Type B pancreatic cell (in vitro differentiated cells): ENCODE results near the gene VPS35. TPM values are rescaled to one million over a fixed set of nuclear protein-coding genes. Genes with fewer than 3 reads are reported as not detected.

Experiments used
- DNase-seq: peaks from one replicate; pipeline ENCODE4 v3.0.0; 2021; ENCODE audit warnings: mixed read lengths; ENCODE audit not compliant: unreplicated experiment; ENCODE audit errors: extremely low spot score
- H3K27ac Mint-ChIP-seq: 2 replicates; pipeline ENCODE4 v1.8.0; 2021; ENCODE audit warnings: mild to moderate bottlenecking, mixed read lengths
- H3K27me3 Mint-ChIP-seq: 2 replicates; pipeline ENCODE4 v1.8.0; 2021; ENCODE audit warnings: mixed read lengths
- H3K36me3 Mint-ChIP-seq: 2 replicates; pipeline ENCODE4 v1.8.0; 2021; ENCODE audit warnings: mixed read lengths
- H3K4me1 Mint-ChIP-seq: one replicate; pipeline ENCODE4 v1.8.0; 2021; ENCODE audit warnings: mixed read lengths; ENCODE audit not compliant: unreplicated experiment
- H3K4me3 Mint-ChIP-seq: 2 replicates; pipeline ENCODE4 v1.8.0; 2021; ENCODE audit warnings: mild to moderate bottlenecking, mixed read lengths
- H3K9me3 Mint-ChIP-seq: 2 replicates; pipeline ENCODE4 v1.8.0; 2021; ENCODE audit warnings: mixed read lengths
- total RNA-seq: library from RNA; stranded (reverse); gene quantifications from 2 replicates; pipeline ENCODE4 v1.2.1, GENCODE V29; 2021; ENCODE audit warnings: low replicate concordance
- TF ChIP-seq, protein P1 (sequence below): fragments of 200-600 bp; sonication (generic); conservative IDR thresholded peaks from 2 replicates; pipeline ENCODE4 v1.5.0; 2021; ENCODE audit warnings: antibody characterized with exemption, mild to moderate bottlenecking

The VPS35 gene
- total RNA-seq, 1 donor from 2014 or later: 125 TPM

DNA sequence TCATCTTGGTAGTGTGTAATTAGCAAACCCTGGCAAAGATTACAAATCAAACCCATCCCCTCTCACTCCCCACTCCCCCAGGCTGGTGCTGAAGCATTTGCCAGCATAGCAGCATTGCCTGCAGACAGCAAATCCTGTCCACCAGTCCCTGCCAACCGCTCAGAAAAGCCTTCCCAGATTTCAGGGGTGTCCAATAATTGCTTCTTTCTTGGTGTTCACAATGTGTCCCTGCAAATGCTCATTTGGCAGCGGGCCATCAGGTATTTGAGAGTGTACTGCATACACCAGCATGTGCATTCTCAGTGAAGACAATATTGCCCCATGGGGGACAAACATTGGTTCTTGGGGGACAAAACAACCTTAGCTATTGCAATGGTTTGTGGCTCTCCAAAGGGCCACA, 28.7 kb upstream of the VPS35 start:
- H3K27me3 Mint-ChIP-seq: no peaks in the 10 kb centered on the region
- no peak overlapping the region for H3K4me3 Mint-ChIP-seq
- H3K27ac Mint-ChIP-seq: no peak overlapping the region
- H3K4me1 Mint-ChIP-seq: no peaks in the 10 kb centered on the region
- H3K36me3 Mint-ChIP-seq: no peaks in the 10 kb centered on the region
- TF ChIP-seq, protein P1, sequence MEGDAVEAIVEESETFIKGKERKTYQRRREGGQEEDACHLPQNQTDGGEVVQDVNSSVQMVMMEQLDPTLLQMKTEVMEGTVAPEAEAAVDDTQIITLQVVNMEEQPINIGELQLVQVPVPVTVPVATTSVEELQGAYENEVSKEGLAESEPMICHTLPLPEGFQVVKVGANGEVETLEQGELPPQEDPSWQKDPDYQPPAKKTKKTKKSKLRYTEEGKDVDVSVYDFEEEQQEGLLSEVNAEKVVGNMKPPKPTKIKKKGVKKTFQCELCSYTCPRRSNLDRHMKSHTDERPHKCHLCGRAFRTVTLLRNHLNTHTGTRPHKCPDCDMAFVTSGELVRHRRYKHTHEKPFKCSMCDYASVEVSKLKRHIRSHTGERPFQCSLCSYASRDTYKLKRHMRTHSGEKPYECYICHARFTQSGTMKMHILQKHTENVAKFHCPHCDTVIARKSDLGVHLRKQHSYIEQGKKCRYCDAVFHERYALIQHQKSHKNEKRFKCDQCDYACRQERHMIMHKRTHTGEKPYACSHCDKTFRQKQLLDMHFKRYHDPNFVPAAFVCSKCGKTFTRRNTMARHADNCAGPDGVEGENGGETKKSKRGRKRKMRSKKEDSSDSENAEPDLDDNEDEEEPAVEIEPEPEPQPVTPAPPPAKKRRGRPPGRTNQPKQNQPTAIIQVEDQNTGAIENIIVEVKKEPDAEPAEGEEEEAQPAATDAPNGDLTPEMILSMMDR: no peak
- no peak for DNase-seq
- no peaks in the 10 kb centered on the region for H3K9me3 Mint-ChIP-seq

DNA sequence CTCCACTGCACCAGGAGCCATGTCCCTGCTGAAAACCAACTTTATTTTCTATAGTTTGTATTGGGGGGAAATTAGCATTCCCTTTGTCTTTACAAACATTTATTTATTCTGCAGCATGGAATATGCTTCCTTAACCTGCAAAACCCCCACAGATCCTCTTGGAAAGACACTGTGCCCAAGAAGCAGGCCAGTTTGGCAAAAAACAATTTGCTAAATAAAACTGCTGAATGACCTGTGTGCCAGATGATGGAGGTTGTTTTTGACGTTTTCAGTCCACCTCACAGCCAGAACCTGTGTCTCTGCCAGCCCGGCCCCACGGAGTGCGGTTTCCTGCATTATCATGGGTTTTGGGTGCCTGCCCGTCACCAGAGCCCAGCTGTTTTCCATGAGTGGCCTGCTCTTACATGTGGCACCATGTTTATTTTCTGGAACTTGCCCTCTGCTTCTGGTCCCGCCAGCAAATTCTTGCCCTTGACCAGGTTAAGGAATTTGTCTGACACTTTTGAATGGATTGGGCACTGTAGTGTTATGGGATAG, 26.9 kb upstream of the VPS35 start:
- DNase-seq: no peak
- H3K4me1 Mint-ChIP-seq: no peaks in the 10 kb centered on the region
- TF ChIP-seq, protein P1: no peak
- no peaks in the 10 kb centered on the region for H3K9me3 Mint-ChIP-seq
- no peaks in the 10 kb centered on the region for H3K27me3 Mint-ChIP-seq
- H3K4me3 Mint-ChIP-seq: no peak overlapping the region
- H3K27ac Mint-ChIP-seq: no peak overlapping the region
- no peaks in the 10 kb centered on the region for H3K36me3 Mint-ChIP-seq

DNA sequence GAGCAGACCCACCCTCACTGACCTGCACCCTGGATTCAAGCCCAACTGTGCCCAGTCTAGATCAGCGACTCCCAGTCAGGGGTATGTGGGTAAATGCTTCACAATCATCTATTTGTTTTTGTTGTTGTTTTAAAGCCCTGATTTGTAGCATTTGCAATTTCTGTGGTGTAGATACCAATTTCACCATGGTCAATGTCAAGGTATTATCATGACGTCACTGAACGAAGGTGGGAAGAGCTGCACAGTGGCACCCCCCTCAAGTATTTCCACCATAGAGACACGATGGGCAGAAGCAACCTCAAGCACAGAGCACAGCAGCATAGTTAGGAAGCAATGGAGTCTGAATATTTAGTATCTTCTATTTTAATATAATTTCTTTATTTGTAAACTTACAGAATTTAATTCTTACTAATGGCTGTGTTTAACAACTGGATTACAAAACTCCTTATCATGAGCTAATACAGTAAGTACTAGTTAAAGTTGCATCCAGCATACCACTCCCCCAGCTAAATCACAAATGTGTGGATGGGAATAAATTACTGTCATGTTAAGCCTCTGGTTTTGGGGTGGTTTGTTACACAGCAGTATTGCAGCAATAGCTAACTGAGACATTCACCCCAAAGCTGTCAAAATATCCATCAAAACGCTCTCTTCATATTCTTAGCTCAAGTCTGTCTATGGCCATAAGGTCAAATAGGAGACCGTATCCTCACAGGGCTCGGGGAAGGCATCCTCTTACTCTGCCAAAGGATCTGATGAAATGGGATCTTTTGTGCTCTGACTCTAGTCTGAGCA, 26.0 kb upstream of the VPS35 start:
- TF ChIP-seq, protein P1: no peak
- Mint-ChIP-seq H3K4me1 (no peaks in the 10 kb centered on the region), H3K36me3 (no peaks in the 10 kb centered on the region), H3K4me3 (no peak overlapping the region), H3K27me3 (no peaks in the 10 kb centered on the region), H3K9me3 (no peaks in the 10 kb centered on the region), H3K27ac (no peak overlapping the region)
- no peak for DNase-seq

DNA sequence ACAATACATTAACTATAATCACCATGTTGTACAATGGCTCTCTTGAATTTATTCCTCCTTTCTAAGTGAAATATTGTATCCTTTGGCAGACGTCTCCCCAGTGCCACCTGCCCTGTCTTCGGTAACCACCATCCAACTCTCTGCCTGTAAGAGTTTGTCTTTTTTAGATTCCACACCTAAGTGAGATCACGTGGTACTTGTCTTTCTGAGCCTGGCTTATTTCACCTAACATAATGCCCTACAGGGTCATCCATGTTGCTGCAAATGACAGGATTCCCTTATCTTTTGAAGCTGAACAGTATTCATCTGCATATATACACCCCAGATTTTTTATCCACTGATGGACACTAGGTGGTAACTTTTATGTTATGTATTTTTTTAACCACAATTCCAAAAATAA, 24.7 kb upstream of the VPS35 start:
- H3K27ac Mint-ChIP-seq: no peak overlapping the region

GRCh38 chr16:46712911-46713310, 23.9 kb upstream of the VPS35 start:
- DNase-seq: no peak
- no peaks in the 10 kb centered on the region for H3K36me3 Mint-ChIP-seq
- H3K4me1 Mint-ChIP-seq: no peaks in the 10 kb centered on the region
- TF ChIP-seq, protein P1: no peak
- no peak overlapping the region for H3K27ac Mint-ChIP-seq
- H3K27me3 Mint-ChIP-seq: no peaks in the 10 kb centered on the region
- no peak overlapping the region for H3K4me3 Mint-ChIP-seq
- H3K9me3 Mint-ChIP-seq: no peaks in the 10 kb centered on the region

More for the DNA sequence above, 24.7 kb upstream of the VPS35 start:
- no peak for DNase-seq
- H3K27me3 Mint-ChIP-seq: no peaks in the 10 kb centered on the region
- no peaks in the 10 kb centered on the region for H3K9me3 Mint-ChIP-seq
- TF ChIP-seq, protein P1: no peak
- no peaks in the 10 kb centered on the region for H3K4me1 Mint-ChIP-seq
- H3K36me3 Mint-ChIP-seq: no peaks in the 10 kb centered on the region
- H3K4me3 Mint-ChIP-seq: no peak overlapping the region
